SHP77 treated with DMSO at 0.1 percent for 48 hours (cell line): ENCODE data around the gene INF2.

Experiments used
- DNase-seq: peaks from one replicate; lab custom pipeline; 2025; lab: John Stamatoyannopoulos, UW

The INF2 gene

GRCh38 chr14:104770851-104771272, 81.4 kb downstream of the INF2 start:
- DNase-seq, result no peak

- DNase-seq, result no peak
Observed at GRCh38 chr14:104771374-104771773, 82.0 kb downstream of the INF2 start.
